HG03025 (cell line): ENCODE data around the gene THSD7B.
"Not testable (repeated sequence)": the region's sequence is repeated elsewhere in the genome, so short reads cannot be mapped to it uniquely, and the experiment has no call there.

Experiments used
- ATAC-seq: cut with Tn5 transposase; IDR thresholded peaks from one replicate; pipeline ENCODE4 v1.9.1; 2021; ENCODE audit warnings: mild to moderate bottlenecking, moderate library complexity; ENCODE audit not compliant: unreplicated experiment, low FRiP score

THSD7B gene

GRCh38 chr2:137658433-137658832 lies 893.1 kb downstream of the THSD7B start:
- ATAC-seq = no peak

GRCh38 chr2:137659616-137660015 lies 894.3 kb downstream of the THSD7B start:
- ATAC-seq = no peak

- no peak for ATAC-seq
Observed at GRCh38 chr2:137670111-137670510, 904.8 kb downstream of the THSD7B start.

DNA sequence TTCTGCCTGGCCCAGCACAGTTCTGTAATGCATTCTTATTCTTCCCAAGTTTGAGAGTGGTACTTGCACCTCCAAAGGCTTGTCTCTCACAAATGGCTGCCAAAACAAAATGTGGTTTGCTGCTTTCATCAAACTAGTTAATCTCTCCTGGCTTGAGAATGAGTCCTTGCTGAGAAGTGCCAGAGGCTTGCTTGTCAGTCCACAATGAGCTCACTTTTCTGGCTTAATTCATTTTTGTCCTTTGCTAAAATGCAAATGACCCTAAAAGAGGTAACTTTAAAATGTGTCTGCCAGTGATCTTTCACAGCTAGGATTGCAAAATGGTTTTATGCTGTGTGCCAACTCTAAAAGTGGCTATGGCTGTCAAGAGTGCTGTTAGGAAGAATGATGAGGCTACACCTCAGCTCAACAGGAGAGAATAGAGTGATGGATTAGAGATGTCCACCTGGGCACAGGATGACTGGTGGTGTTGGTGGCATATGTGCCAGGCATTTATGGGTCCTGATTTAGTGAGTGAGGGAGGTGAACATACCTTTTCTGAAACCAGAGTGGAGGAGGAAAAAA lies 907.7 kb downstream of the THSD7B start:
- no peak for ATAC-seq

- no peak for ATAC-seq
Observed at GRCh38 chr2:137674991-137675390, 909.6 kb downstream of the THSD7B start.

- no peak for ATAC-seq
Observed at GRCh38 chr2:137675584-137676327, 910.4 kb downstream of the THSD7B start.

DNA sequence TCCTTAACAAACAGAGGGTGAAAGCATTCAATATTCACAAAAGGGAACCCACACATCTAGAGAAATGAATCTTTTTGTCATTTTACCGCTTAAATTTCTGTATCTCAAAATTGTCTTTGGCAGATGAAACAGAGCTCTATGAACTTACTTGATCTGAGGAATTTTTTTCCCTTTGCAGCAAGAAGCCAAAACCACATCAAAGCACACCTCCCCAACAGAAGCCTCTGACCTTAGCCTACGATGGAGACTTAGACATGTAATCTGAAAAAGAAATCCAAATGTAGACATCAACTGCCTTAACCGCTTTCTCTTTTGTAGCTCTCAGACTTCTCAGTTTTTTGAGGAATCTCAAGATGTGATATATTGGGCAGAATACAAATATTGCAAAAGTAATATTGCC lies 911.0 kb downstream of the THSD7B start:
- no peak for ATAC-seq

DNA sequence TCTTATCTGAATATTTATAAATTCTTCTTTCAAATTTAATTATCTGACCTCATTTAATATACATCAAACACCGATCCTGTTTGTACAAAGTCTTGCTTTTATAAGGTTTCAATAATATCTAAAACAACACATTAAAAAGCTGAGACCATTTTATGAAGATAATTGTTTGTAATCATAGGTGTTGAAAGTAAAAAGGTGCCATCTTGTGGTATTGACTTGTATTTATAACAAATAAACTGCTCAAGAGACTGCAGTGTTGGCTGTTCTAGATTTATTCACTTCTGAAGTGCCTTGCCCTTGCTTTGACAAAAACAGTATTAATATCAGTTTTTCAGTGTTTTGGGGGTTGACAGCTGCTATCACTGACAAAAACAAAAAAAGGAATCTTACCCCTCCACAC lies 912.1 kb downstream of the THSD7B start:
- ATAC-seq = no peak

GRCh38 chr2:137689549-137689948 lies 924.2 kb downstream of the THSD7B start:
- ATAC-seq = no peak

DNA sequence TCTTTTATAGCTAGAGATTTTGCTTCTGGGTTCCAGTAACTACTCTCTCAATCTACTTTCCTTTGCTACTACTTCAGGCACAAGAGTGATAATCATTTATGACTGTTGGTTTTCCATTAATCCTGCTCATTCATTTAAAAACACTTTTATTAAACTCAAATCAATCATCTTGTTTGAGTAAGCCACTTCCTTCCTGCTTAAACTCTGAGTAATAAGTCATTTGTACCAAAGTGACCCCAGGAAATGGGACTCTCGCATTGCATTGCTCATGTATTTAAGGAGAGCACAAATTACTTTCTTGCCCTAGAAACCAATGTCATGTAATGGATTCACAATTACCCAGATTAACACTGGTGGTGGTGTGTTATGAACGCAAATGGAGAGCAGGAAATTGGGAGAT lies 928.2 kb downstream of the THSD7B start:
- no peak for ATAC-seq

DNA sequence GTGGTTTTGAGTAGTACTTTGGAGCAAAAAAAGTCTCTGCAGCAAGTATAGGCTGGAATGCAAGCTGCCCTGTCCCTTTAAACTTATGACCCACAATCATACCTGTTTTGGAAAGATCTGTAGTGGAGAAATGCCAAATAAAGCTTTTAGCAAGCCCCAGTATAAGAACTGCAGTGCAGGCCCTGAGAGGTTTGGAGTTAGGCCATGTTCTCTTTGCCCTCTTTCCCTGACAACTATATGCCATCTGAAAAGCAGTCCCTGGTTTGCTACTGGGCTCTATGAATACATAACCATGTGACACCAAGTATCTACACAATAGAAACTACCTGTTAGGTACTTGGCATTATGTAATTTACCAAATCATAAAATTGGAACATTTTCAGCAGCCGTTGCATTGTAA lies 931.6 kb downstream of the THSD7B start:
- ATAC-seq = no peak

GRCh38 chr2:137700250-137700649 lies 934.9 kb downstream of the THSD7B start:
- ATAC-seq = not testable (repeated sequence)

DNA sequence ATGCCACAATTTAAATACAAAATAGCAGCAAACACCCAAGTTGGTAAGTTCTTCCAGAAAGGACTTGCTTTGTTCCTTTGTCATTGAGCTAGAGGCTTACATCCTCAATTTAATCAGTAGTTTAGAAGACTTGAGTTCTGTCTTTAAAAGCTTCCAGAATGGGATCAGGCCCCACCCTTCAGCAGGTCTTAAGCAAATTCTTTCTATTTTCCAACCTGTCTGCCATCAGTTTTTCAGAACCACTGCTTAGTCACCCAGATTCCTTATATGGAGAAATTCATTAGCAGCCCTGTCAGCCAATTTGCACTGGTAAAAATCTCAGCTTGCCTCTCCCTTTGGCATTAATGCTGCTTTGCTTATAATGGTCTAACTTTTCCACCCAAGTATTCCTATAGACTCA lies 935.3 kb downstream of the THSD7B start:
- ATAC-seq = no peak

GRCh38 chr2:137705296-137705695 lies 940.0 kb downstream of the THSD7B start:
- ATAC-seq = no peak

GRCh38 chr2:137706786-137707613 lies 941.7 kb downstream of the THSD7B start:
- no peak for ATAC-seq

GRCh38 chr2:137708311-137708710 lies 943.0 kb downstream of the THSD7B start:
- no peak for ATAC-seq

DNA sequence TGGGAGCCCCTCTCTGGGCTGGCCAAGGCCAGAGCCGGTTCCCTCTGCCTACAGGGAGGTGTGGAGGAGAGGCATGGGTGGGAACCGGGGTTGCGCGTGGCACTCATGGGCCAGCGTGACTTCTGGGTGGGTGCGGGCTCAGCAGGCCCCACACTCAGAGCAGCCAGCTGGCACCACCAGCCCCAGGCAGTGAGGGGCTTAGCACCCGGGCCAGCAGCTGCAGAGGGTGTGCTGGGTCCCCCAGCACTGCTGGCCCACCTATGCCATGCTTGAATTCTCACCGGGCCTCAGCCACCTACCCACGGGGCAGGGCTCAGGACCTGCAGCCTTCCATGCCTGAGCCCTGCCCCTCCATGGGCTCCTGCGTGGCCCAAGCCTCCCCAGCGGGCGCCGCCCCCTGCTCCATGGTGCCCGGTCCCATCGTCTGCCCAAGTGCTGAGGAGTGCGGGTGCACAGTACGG lies 950.4 kb downstream of the THSD7B start:
- ATAC-seq = no peak

DNA sequence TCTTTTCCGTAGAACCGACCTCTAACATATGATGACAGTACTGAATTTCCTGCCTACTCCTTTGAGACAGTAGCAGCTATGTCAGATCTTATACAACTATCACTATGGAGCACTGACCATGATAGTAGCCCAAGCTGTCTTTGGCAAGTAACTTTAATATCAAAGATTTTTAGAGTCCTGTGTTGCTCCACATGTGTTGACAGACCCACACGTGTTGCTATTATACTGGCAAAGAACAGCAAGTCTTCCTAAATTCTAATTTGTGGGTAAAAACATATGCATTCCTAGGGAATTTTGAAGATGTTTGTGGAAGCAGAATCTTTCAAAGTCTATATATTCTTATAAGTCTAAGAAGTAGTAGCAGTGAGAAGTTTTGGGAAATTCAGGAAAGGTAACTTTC lies 953.4 kb downstream of the THSD7B start:
- ATAC-seq = no peak

DNA sequence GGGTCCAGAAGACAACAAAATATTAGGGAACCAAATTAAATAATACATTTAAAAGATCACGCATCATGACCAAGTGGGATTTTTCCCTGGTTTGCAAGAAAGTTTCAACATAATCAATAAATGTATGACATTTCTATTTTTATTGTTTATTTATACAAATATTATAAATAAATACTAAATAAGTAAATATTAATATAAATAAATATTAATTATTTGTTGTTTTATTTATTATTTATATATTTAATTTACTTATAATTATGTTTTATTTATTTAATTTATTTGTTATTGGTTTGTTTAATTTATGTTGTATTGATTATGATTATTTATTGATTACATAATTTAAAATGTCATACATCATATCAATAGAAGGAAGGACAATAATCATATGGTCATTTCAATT lies 956.4 kb downstream of the THSD7B start:
- ATAC-seq = no peak

- ATAC-seq = no peak
Observed at GRCh38 chr2:137724912-137725311, 959.6 kb downstream of the THSD7B start.
